Measurements from ENCODE around the gene SUFU. TPM values are rescaled to one million over a fixed set of nuclear protein-coding genes. Genes with fewer than 3 reads are reported as not detected.
A peak's percentile ranks its signal among the peaks of the same experiment; 100 is the strongest.

SUFU gene
- total RNA-seq, 2 donors from 2014 or later = 3.1 to 6.6 TPM

DNA sequence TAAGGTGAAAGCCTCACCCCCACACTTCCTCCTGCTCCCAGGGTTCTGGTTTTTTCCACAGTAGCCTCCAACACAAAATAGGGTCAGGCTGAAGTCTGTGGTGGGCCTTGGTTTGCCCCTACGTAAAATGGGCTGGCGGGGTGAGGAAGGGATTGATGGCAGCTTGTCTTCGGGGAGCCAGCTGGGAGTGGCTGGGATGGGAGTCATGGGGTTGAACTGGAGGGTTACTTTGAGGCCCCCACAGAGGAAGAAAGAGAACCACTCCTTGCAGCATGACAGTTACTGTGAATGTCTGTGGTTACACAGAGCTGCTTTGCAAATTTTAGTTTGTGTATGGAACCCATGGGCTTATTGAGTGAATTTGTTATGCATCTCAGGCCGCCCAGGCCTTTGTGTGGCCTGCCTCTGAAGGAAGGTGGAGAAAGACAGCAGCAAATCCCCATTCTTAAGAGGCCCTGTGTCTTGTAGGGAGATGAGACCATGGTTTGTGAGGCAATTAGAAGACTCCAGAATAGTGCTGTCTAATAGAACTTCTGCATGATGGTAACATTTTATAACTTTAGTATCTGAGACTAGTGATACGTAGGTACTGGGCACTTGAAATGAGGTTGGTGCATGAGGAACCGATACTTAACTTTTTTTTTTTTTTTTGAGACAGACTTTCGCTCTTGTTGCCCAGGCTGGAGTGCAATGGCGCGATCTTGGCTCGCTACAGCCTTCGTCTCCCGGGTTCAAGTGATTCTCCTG is 148.6 kb downstream of the SUFU start:
- DNase-seq = no peak

DNA sequence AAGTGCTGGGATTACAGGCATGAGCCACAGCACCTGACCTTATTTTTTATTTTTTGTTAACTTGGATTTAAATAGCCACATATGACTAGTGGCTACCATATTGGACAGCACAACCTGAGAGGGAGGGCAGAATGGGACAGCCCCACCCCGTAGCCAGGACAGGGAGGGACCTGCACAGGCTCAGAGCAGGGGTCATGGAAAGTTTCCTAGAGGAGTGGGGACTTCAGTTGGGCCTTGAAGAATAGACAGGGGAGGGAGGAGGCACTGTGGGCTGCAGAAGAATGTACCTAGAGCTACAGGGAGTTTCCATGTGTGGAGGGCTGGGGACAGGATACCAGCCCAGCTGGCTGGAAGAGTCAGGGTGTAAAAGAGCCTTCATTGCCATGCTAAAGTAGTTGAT is 149.3 kb downstream of the SUFU start:
- no peak for TF ChIP-seq POLR2A (IDR thresholded peaks at IDR 0.05)
- TF ChIP-seq, protein P1, sequence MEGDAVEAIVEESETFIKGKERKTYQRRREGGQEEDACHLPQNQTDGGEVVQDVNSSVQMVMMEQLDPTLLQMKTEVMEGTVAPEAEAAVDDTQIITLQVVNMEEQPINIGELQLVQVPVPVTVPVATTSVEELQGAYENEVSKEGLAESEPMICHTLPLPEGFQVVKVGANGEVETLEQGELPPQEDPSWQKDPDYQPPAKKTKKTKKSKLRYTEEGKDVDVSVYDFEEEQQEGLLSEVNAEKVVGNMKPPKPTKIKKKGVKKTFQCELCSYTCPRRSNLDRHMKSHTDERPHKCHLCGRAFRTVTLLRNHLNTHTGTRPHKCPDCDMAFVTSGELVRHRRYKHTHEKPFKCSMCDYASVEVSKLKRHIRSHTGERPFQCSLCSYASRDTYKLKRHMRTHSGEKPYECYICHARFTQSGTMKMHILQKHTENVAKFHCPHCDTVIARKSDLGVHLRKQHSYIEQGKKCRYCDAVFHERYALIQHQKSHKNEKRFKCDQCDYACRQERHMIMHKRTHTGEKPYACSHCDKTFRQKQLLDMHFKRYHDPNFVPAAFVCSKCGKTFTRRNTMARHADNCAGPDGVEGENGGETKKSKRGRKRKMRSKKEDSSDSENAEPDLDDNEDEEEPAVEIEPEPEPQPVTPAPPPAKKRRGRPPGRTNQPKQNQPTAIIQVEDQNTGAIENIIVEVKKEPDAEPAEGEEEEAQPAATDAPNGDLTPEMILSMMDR (IDR thresholded peaks at IDR 0.05) = no peak
- Histone ChIP-seq H3K9me3 (no peaks in the 10 kb centered on the region), H3K36me3 (replicated peaks in 1 of 2; ENCODE audit: insufficient read depth in 1 of 2, low read depth in 2 of 2) (peaks cover 0 to 13% of the 10 kb centered on the region in 2 donors), H3K4me1 (peaks cover 89% of the 10 kb centered on the region), H3K4me3 (no peak overlapping the region), H3K27ac (peak overlapping the region; percentile 27 to 95 (median 57)), H3K27me3 (no peaks in the 10 kb centered on the region)
- WGBS, 2 donors = 77 to 100% methylated on average over 1 of the region's 1 CpG
- ATAC-seq = no peak
- intact Hi-C loops (cut with DNase I) = no loop called here
- no peak for DNase-seq

More for the DNA sequence above, 148.6 kb downstream of the SUFU start:
- WGBS, 2 donors = 78 to 89% methylated on average over 12 of the region's 12 CpGs
- Histone ChIP-seq H3K27me3 (no peaks in the 10 kb centered on the region), H3K4me3 (no peak overlapping the region), H3K4me1 (peaks cover 90% of the 10 kb centered on the region), H3K36me3 (replicated peaks in 1 of 2; ENCODE audit: insufficient read depth in 1 of 2, low read depth in 2 of 2) (peaks cover 0 to 13% of the 10 kb centered on the region in 2 donors), H3K27ac (peak overlapping the region in 3 of 4 donors; percentile 59 to 97 (median 95)), H3K9me3 (no peaks in the 10 kb centered on the region)
- no peak for TF ChIP-seq POLR2A (IDR thresholded peaks at IDR 0.05)
- TF ChIP-seq, protein P1 (IDR thresholded peaks at IDR 0.05) = no peak
- ATAC-seq = no peak
- intact Hi-C loops (cut with DNase I) = no loop called here

DNA sequence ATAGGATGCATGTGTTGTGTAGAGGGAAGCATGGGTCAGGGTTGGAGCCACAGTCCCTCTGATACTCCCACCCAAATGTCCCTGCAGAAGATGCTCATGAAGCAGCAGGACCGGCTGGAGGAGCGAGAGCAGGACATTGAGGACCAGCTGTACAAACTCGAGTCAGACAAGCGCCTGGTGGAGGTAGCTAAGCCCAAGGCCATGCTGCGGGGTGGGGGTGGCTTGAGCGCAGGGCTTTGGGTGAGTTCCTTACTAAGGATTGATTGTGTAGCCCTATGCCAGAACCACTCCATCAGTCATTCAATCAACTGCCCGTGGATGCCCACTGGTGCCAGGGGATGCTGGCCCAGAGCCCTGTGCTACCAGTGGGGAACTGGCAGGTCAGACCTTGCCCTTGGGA is 150.8 kb downstream of the SUFU start:
- DNase-seq (peak; percentile 37 to 76 (median 64)), ATAC-seq (no peak)
- no peaks in the 10 kb centered on the region for H3K9me3 ChIP-seq
- H3K36me3 ChIP-seq (replicated peaks in 1 of 2; ENCODE audit: insufficient read depth in 1 of 2, low read depth in 2 of 2) = peaks cover 0 to 13% of the 10 kb centered on the region in 2 donors
- H3K4me3 ChIP-seq = no peak overlapping the region
- WGBS, 2 donors = 24 to 32% methylated on average over 3 to 7 of the region's 7 CpGs
- peaks cover 89% of the 10 kb centered on the region for H3K4me1 ChIP-seq
- intact Hi-C loops (cut with DNase I) = no loop called here
- H3K27me3 ChIP-seq = no peaks in the 10 kb centered on the region
- peak overlapping the region in 3 of 4 donors; percentile 19 to 95 (median 24) for H3K27ac ChIP-seq
- TF ChIP-seq POLR2A (IDR thresholded peaks at IDR 0.05) = no peak
- TF ChIP-seq, protein P1 (IDR thresholded peaks at IDR 0.05) = no peak

DNA sequence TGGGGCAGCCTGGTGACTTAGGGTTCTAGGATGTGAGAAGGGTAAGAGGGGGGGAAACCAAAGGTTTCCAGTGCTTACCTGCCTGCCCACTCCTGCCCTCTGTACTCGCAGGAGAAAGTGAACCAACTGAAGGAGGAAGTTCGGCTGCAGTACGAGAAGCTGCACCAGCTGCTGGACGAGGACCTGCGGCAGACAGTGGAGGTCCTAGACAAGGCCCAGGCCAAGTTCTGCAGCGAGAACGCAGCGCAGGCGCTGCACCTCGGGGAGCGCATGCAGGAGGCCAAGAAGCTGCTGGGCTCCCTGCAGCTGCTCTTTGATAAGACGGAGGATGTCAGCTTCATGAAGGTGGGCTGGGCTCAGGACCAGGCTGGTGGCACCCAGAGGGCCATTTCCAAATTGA is 151.2 kb downstream of the SUFU start:
- ATAC-seq = no peak
- Histone ChIP-seq H3K4me1 (peaks cover 89% of the 10 kb centered on the region), H3K27ac (peak overlapping the region; percentile 19 to 95 (median 33)), H3K9me3 (no peaks in the 10 kb centered on the region), H3K36me3 (replicated peaks in 1 of 2; ENCODE audit: insufficient read depth in 1 of 2, low read depth in 2 of 2) (peaks cover 0 to 13% of the 10 kb centered on the region in 2 donors), H3K4me3 (no peak overlapping the region), H3K27me3 (no peaks in the 10 kb centered on the region)
- no peak for DNase-seq
- intact Hi-C loops (cut with DNase I) = no loop called here
- TF ChIP-seq POLR2A (IDR thresholded peaks at IDR 0.05) = no peak
- TF ChIP-seq, protein P1 (IDR thresholded peaks at IDR 0.05) = no peak
- WGBS, 2 donors = 74 to 83% methylated on average over 7 to 12 of the region's 12 CpGs
